ENCODE results near the gene SPAG5.

GRCh38 chr17:28643983-28644786 lies 45.4 kb upstream of the SPAG5 start:
- peak; percentile 49; the same call in 1 of the 2 replicates for TF ChIP-seq TCF12 (IDR thresholded peaks at IDR 0.05; ENCODE audit: low read depth, low read length)
- TF ChIP-seq E2F4 (IDR thresholded peaks at IDR 0.05; ENCODE audit: low read depth, low read length): no peak
- TF ChIP-seq POLR2AphosphoS5 (IDR thresholded peaks at IDR 0.05; ENCODE audit: low read length): no peak
- no peak for TF ChIP-seq RFX5 (IDR thresholded peaks at IDR 0.05; ENCODE audit: low read depth, low read length)
- TF ChIP-seq KLF5 (IDR thresholded peaks at IDR 0.05; ENCODE audit: partially characterized antibody): no peak
- TF ChIP-seq CREB1 (IDR thresholded peaks at IDR 0.05; ENCODE audit: low read depth): 0 out of 2 replicates have a peak, but pooled peaks have one; percentile 28
- no peak for TF ChIP-seq SKIL (IDR thresholded peaks at IDR 0.05; ENCODE audit: low read depth, poor library complexity, severe bottlenecking)
- no peak for TF ChIP-seq ATF2 (IDR thresholded peaks at IDR 0.05; ENCODE audit: low read length)
- no peak for TF ChIP-seq JUNB (IDR thresholded peaks at IDR 0.05)

Data from GM12878 (cell line).